ENCODE data around the gene SCYGR4. TPM values are rescaled to one million over a fixed set of nuclear protein-coding genes. Genes with fewer than 3 reads are reported as not detected.

SCYGR4 gene, protein sequence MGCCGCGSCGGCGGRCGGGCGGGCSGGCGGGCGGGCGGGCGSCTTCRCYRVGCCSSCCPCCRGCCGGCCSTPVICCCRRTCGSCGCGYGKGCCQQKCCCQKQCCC
- total RNA-seq, result not detected in 2 replicates

GRCh38 chr2:227617316-227618230 is at the start of gene SCYGR4:
SCYGR4 (plus strand) TSS chr2:227617498; CDS start chr2:227617498, 0 bp downstream.

GRCh38 chr2:227598835-227599503 is 18.3 kb upstream of the SCYGR4 start, which contains the start of gene SCYGR2:
SCYGR2 (plus strand) TSS chr2:227598893; CDS start chr2:227598893, 0 bp downstream.

GRCh38 chr2:227614740-227615139 is 2.6 kb upstream of the SCYGR4 start, which contains the start of gene SCYGR3:
SCYGR3 (minus strand) TSS chr2:227614840; CDS start chr2:227614840, 0 bp downstream.

DNA sequence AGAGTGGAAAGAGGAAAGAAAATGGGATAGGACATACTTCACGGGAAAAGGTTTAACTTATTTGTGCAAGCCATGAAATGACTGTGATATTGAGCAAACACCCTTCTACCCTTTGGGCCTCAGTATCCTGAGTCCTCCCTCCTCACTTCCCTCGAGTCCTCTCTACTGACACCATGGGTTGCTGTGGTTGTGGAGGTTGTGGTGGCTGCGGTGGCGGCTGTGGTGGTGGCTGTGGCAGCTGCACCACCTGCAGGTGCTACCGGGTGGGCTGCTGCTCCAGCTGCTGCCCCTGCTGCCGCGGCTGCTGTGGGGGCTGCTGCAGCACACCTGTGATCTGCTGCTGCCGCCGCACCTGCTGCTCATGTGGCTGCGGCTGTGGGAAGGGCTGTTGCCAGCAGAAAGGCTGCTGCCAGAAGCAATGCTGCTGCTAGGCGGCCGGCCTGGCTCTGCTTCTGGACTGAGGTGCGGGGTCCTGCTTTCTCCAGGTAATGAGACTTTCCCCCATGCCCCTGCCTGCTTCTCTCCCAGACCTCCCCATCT is 49.4 kb downstream of the SCYGR4 start, which contains the start of gene SCYGR5:
TSS of gene SCYGR5 (plus strand) at position 174 of the 540 bp plus-strand sequence. CDS start at position 174, 0 bp downstream.

Other genes starting within 250 kb of the SCYGR4 start
- not detected in 2 replicates for gene TM4SF20, start 238.2 kb upstream of the SCYGR4 start, total RNA-seq
- gene SCYGR1, start 229.5 kb upstream of the SCYGR4 start, total RNA-seq, result not detected in 2 replicates
- gene AGFG1, start 145.3 kb upstream of the SCYGR4 start, total RNA-seq, result 33.9 and 55.3 TPM in 2 replicates
- gene SCYGR2, start 18.6 kb upstream of the SCYGR4 start, total RNA-seq, result not detected in 2 replicates
- not detected in 2 replicates for gene SCYGR3, start 2.7 kb upstream of the SCYGR4 start, total RNA-seq
- not detected in 2 replicates for gene SCYGR5, start 49.3 kb downstream of the SCYGR4 start, total RNA-seq
- gene SLC19A3, start 100.5 kb downstream of the SCYGR4 start, total RNA-seq, result 0.18 and 2.4 TPM in 2 replicates
- gene SCYGR6, start 107.3 kb downstream of the SCYGR4 start, total RNA-seq, result not detected in 2 replicates
- not detected in 2 replicates for gene SCYGR7, start 110.8 kb downstream of the SCYGR4 start, total RNA-seq
- not detected in 2 replicates for gene SCYGR8, start 128.4 kb downstream of the SCYGR4 start, total RNA-seq
- gene CCL20, start 196.3 kb downstream of the SCYGR4 start, total RNA-seq, result 0.92 and 3.0 TPM in 2 replicates

All from smooth muscle cell of the umbilical artery (primary cell).